Measurements from ENCODE around the gene SERPINB8. TPM values are rescaled to one million over a fixed set of nuclear protein-coding genes. Genes with fewer than 3 reads are reported as not detected.

The SERPINB8 gene, protein sequence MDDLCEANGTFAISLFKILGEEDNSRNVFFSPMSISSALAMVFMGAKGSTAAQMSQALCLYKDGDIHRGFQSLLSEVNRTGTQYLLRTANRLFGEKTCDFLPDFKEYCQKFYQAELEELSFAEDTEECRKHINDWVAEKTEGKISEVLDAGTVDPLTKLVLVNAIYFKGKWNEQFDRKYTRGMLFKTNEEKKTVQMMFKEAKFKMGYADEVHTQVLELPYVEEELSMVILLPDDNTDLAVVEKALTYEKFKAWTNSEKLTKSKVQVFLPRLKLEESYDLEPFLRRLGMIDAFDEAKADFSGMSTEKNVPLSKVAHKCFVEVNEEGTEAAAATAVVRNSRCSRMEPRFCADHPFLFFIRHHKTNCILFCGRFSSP
- 18.7 and 27.1 TPM in 2 replicates for total RNA-seq

GRCh38 chr18:63969942-63970808 lies at the start of gene SERPINB8:
Gene SERPINB8, plus strand, starts transcription at chr18:63970081. Its CDS starts 8,228 bp downstream, at chr18:63978309.

DNA sequence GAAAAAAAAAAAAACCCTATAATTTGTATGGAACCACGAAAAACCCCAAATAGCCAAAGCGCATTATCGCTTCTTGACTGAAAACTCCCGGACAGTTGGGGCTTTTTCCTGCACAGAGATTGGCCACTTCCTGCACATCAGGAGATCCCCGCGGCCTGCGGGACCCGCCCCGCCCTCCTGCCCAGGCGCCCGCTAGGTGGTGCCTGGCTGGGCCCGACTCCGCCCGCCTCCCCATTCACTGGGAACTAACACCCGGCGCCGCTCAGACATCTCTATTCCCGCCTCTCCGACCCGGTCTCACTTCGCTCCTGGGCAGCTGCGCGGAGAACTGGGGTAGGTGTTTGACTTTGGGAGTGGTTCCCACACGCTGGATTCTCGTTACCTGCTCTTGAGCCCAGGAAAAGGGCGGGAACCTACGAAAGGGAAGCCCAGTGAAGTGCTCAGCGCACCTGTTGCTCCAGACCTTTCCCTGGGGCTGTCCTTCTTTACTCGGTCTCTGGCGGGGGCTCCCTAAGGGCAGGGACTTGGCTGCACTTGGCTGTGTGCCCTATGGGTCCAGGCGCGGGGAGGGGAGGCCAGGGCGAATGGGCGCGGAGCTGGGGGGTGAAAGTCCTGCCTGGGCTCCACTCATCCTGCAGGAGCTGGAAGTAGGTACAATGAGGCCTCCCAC lies 20.7 kb upstream of the SERPINB8 start, which contains the start of gene HMSD:
TSS of gene HMSD (plus strand) at position 234 of the 670 bp plus-strand sequence. CDS start 4,155 bp downstream, outside the sequence.

Other genes starting within 250 kb of the SERPINB8 start
- not detected in 2 replicates for gene SERPINB7, start 194.7 kb upstream of the SERPINB8 start, total RNA-seq
- 0.09 and 30.7 TPM in 2 replicates for gene SERPINB2, start 82.4 kb upstream of the SERPINB8 start, total RNA-seq
- 0.09 TPM in 1 of 2 replicates, not detected in the other for gene SERPINB10, start 62.1 kb upstream of the SERPINB8 start, total RNA-seq
- gene HMSD, start 20.8 kb upstream of the SERPINB8 start, total RNA-seq: 0.09 TPM in 1 of 2 replicates, not detected in the other
- gene LINC00305, start 179.0 kb downstream of the SERPINB8 start, total RNA-seq: not detected in 2 replicates

Data from endothelial cell of coronary artery (primary cell).